Adrenal gland (tissue), 12 donors: ENCODE data around the gene CDK9. TPM values are rescaled to one million over a fixed set of nuclear protein-coding genes. Genes with fewer than 3 reads are reported as not detected.
"Not testable (repeated sequence)": the region's sequence is repeated elsewhere in the genome, so short reads cannot be mapped to it uniquely, and the experiment has no call there.

Experiments
- DNase-seq, 7 donors: peaks; one replicate each; pipeline ENCODE4 v3.0.0-alpha.2; 2019 to 2020
- H3K27ac ChIP-seq, 5 donors: fragments of 200-600 bp; sonication (generic) in 4 of 5; 1 replicate in 3 of 5; 2 replicates in 2 of 5; pipeline versions ENCODE4 v1.5.1 to v1.8.0; 2016 to 2020; ENCODE audit warnings: mild to moderate bottlenecking in 1 of 5
- H3K27me3 ChIP-seq: fragments of 200-600 bp; 2 replicates; pipeline ENCODE4 v1.8.0; 2021
- H3K36me3 ChIP-seq, 2 donors: fragments of 200-600 bp; replicated peaks in 1 of 2; 1 replicate in 1 of 2; 2 replicates in 1 of 2; pipeline versions ENCODE4 v1.5.1 to v1.8.0; 2018 to 2022
- H3K4me1 ChIP-seq, 2 donors: fragments of 200-600 bp; replicated peaks in 1 of 2; 1 replicate in 1 of 2; 2 replicates in 1 of 2; pipeline versions ENCODE4 v1.5.1 to v1.8.0; 2018 to 2021
- H3K4me3 ChIP-seq, 4 donors: fragments of 200-600 bp; sonication (generic) in 3 of 4; one replicate each; pipeline ENCODE4 v1.5.1; 2016 to 2018
- H3K9me3 ChIP-seq, 3 donors: fragments of 200-600 bp; sonication (generic) in 1 of 3; replicated peaks in 1 of 3; 1 replicate in 2 of 3; 2 replicates in 1 of 3; pipeline versions ENCODE4 v1.5.1 to v1.8.0; 2016 to 2021
- POLR2A ChIP-seq, 2 donors: fragments of 450-650 bp; IDR thresholded peaks; one replicate each; pipeline ENCODE4 v1.6.1; 2017; ENCODE audit warnings: antibody characterized with exemption in 2 of 2, mild to moderate bottlenecking in 2 of 2, moderate library complexity in 1 of 2
- WGBS, 4 donors: extraction: QIAGEN DNeasy Blood & Tissue Kit in 2 of 4; methylation state at CpG; one replicate each; pipeline versions ENCODE4 v1.1.5 to v1.1.7; 2013 to 2017; 5-methylcytosine and 5-hydroxymethylcytosine counted together
- intact Hi-C, 2 donors: fragments of 100-400 bp; cut with DNase I; formaldehyde crosslinking; loops; one replicate each; pipeline versions ENCODE4 v1.14.1 to v1.15.0; 2022 to 2023
- polyA plus RNA-seq, 3 donors: library from polyadenylated mRNA; stranded (reverse); fragments of 200-250 nt in 2 of 3; fragments of 350-450 nt in 1 of 3; fragmentation: Illumina TruSeq in 1 of 3; extraction: RNeasy Lipid Tissue Mini Kit (QIAGEN cat#74804) in 1 of 3; gene quantifications; one replicate each; pipeline ENCODE4 v1.2.3, GENCODE V29; 2013 to 2014
- total RNA-seq, 9 donors: library from RNA; depleted of rRNA in 4 of 9; stranded (reverse); fragments of >200 nt in 4 of 9; fragments of 120-200 nt in 1 of 9; fragmentation: NEBNext Ultra II Directional in 1 of 9; extraction: Animal tissue kit (Norgen Biotek cat#: 25700) in 1 of 9; gene quantifications; one replicate each; pipeline versions ENCODE4 v1.1.0 to v1.2.4, GENCODE V29; 2013 to 2023
- TF ChIP-seq, protein P1 (sequence below), 6 experiments: fragments of 450-650 bp in 4 of 6; fragments of 200-600 bp in 2 of 6; sonication (generic) in 1 of 6; IDR thresholded peaks; 1 replicate in 5 of 6; 2 replicates in 1 of 6; pipeline versions ENCODE4 v1.5.1 to v1.8.0; 2016 to 2021; ENCODE audit warnings: antibody characterized with exemption in 6 of 6, mild to moderate bottlenecking in 2 of 6, moderate library complexity in 1 of 6
- donor health status: healthy with polysubstance abuse.
- donor health status: Bipolar disorder and iron deficiency.
- donor health status: DM: yes; HTN: yes; CAD: no.
- donor health status: DM: no; HTN: no; CAD: no.
- donor health status: DM: no; HTN: no; CAD: no.
- donor health status: DM: yes; HTN: yes; CAD: no.

Gene CDK9
- total and polyA plus RNA-seq, 12 donors, result 41.0 to 238 (median 117) TPM

DNA sequence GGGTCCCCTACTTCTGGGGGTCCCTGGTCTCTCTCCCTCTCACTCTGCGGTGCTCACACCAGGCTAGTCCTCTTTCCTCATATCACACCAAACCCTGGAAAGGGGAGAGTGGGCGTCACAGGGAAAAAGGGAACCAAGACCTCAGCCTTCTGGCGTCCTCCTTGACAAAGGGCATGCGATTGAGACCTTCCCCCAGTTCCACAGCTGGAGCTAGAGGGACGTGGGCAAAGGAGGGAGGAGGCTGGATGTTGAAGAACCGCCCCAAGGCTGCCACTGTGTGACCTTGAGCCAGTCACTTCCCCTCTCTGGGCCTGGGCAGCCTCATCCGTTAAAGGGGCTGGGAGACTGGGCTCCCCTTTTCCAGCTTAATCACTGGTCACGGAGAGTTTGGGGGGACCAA lies 32.2 kb upstream of the CDK9 start:
- intact Hi-C loops, result no loop called here
- no peak for TF ChIP-seq POLR2A (IDR thresholded peaks at IDR 0.05)
- TF ChIP-seq, protein P1, sequence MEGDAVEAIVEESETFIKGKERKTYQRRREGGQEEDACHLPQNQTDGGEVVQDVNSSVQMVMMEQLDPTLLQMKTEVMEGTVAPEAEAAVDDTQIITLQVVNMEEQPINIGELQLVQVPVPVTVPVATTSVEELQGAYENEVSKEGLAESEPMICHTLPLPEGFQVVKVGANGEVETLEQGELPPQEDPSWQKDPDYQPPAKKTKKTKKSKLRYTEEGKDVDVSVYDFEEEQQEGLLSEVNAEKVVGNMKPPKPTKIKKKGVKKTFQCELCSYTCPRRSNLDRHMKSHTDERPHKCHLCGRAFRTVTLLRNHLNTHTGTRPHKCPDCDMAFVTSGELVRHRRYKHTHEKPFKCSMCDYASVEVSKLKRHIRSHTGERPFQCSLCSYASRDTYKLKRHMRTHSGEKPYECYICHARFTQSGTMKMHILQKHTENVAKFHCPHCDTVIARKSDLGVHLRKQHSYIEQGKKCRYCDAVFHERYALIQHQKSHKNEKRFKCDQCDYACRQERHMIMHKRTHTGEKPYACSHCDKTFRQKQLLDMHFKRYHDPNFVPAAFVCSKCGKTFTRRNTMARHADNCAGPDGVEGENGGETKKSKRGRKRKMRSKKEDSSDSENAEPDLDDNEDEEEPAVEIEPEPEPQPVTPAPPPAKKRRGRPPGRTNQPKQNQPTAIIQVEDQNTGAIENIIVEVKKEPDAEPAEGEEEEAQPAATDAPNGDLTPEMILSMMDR (IDR thresholded peaks at IDR 0.05), result no peak
- no peak for DNase-seq
- H3K9me3 ChIP-seq, result no peaks in the 10 kb centered on the region
- no peaks in the 10 kb centered on the region for H3K4me1 ChIP-seq
- peaks cover 25% of the 10 kb centered on the region for H3K27me3 ChIP-seq
- H3K4me3 ChIP-seq, result no peak overlapping the region
- whole genome bisulfite sequencing, 4 donors, result 46 to 63% (median 54%) methylated on average over 7 to 8 of the region's 8 CpGs
- peak overlapping the region in 1 of 5 donors; percentile 56 for H3K27ac ChIP-seq
- peaks cover 0 to 4% of the 10 kb centered on the region in 2 donors for H3K36me3 ChIP-seq

DNA sequence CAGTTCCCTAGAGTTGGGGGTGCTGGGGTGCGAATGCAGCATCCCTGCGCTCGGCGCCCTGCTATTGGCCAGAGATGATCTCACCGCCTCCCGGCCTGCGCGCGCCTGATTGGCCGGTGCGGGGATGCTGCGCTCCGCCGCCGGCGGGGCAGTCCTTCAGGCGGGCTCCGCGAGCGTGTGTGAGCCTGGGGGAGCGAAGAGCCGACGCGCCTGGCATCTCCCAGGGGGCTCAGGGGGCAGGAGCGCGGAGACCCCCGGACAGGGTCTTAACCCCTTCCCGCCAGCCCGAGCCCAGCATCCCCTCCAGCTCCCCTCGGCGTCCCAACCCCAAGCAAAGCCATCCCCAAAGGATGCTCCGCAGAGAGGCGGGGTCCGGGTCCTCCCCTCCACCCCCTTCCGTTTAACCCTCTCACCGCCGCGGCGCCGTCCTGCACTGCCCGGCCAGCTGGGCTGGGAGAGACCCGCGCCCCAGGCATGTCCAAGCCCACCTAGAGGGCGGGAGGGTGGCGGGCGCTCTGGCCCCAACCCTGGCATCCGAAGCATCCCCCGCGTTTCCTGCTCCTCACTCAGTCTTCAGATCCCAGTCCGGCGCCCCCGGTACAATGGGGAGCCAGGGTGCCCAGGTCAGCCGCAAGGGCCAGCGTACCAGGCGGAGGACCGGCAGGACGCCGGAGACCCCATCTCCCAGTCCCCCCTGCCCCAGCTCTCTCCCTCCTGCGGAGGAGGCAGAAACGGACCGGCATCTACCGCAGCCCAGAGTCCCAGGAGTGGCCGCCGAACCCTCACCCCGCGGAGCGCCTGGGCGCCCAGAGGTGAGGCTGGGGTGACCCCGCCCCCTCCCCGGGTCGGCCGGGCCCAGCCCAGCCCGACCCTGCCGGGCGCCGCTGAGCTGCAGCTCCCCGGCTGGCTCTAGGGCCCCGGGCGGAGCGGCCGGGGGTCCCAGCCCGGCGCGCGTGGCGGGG lies 31.5 kb upstream of the CDK9 start:
- WGBS, 4 donors, result 14 to 47% (median 33%) methylated on average over 21 to 86 of the region's 86 CpGs
- no peaks in the 10 kb centered on the region for H3K4me1 ChIP-seq
- DNase-seq, result no peak
- H3K9me3 ChIP-seq, result no peaks in the 10 kb centered on the region
- H3K4me3 ChIP-seq, result peak overlapping the region in 1 of 4 donors; percentile 26
- peaks cover 30% of the 10 kb centered on the region for H3K27me3 ChIP-seq
- intact Hi-C loops, result no loop called here
- H3K27ac ChIP-seq, result peak overlapping the region in 2 of 5 donors; percentile 29 to 56
- TF ChIP-seq POLR2A (IDR thresholded peaks at IDR 0.05), result no peak
- TF ChIP-seq, protein P1 (IDR thresholded peaks at IDR 0.05), result no peak
- H3K36me3 ChIP-seq, result no peaks in the 10 kb centered on the region

DNA sequence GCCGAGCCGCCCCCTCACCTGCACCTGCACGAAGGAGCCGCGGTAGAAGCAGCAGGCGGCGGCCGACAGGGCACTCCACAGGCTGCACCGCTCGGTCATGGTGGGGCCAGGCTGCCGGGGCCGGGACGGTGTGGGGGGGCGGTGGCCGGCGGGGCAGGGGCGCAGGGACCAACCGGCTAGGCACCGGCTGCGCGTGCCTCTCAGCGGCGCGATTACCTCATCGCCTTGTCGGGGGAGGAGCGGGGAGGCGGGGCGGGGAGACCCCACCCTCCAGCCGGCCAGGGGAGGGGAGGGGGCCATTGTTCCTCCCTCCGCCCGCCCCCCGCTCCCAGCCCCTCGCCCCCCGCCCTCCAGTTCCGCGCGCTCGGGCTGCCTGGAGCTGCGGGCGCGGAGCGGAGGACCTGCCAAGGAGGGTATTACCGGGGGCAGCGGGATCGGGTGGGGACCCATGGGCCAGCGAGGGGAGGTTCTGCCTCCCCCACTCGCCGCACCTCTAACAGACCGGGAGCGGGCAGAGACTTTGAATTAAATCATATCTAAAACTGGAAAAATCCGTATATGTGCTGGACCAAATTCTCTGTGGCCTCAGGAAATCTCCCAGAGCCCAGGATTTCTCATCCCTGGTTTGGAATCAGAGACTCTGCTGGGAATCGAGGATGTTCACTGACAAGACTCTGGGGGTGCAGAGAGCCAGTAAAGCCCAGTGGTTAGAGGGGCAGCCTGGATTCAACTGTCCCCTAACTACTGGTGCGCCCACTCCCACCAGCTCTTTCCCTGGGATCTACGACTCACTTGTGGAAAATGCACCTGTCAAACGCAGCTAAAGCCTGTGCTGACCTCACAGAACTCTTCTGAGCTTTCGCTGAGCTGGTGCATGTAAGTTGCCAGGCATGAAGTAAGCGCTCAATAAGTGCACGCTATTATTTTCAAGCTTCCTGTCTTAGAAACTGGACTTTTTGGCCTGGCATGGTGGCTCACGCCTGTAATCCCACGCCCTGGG lies 30.5 kb upstream of the CDK9 start:
- Histone ChIP-seq H3K4me1 (no peaks in the 10 kb centered on the region), H3K27ac (peak overlapping the region in 2 of 5 donors; percentile 29 to 56), H3K27me3 (peaks cover 30% of the 10 kb centered on the region), H3K36me3 (no peaks in the 10 kb centered on the region), H3K9me3 (no peaks in the 10 kb centered on the region), H3K4me3 (peak overlapping the region in 1 of 4 donors; percentile 26)
- TF ChIP-seq, protein P1 (IDR thresholded peaks at IDR 0.05), result no peak
- no peak for TF ChIP-seq POLR2A (IDR thresholded peaks at IDR 0.05)
- intact Hi-C loops, result no loop called here
- 31 to 49% (median 39%) methylated on average over 9 to 60 of the region's 61 CpGs for WGBS, 4 donors
- DNase-seq, result no peak

DNA sequence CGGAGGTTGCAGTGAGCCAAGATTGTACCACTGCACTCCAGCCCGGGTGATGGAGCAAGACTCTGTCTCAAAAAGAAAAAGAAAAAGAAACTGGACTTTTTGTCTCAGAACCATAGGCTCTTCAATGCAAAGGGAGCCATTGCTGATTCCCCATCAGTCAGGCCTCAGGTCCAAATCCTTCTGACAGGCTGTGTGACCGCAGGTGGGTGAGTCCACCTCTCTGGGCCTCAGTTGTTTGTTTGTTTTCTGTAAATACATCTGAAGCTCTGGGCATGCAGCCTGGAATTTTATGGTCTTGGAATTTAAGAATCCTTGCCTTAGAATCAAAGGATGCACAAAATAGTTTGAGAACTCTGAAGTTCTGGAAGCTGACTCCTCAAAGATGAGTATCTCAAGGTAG lies 29.6 kb upstream of the CDK9 start:
- intact Hi-C loops, result no loop called here
- H3K27ac ChIP-seq, result no peak overlapping the region
- no peaks in the 10 kb centered on the region for H3K9me3 ChIP-seq
- no peak overlapping the region for H3K4me3 ChIP-seq
- H3K4me1 ChIP-seq, result no peaks in the 10 kb centered on the region
- TF ChIP-seq, protein P1 (IDR thresholded peaks at IDR 0.05), result no peak
- no peak for TF ChIP-seq POLR2A (IDR thresholded peaks at IDR 0.05)
- no peaks in the 10 kb centered on the region for H3K36me3 ChIP-seq
- 88 to 100% (median 92%) methylated on average over 3 of the region's 3 CpGs for WGBS, 4 donors
- DNase-seq, result no peak
- peaks cover 30% of the 10 kb centered on the region for H3K27me3 ChIP-seq

DNA sequence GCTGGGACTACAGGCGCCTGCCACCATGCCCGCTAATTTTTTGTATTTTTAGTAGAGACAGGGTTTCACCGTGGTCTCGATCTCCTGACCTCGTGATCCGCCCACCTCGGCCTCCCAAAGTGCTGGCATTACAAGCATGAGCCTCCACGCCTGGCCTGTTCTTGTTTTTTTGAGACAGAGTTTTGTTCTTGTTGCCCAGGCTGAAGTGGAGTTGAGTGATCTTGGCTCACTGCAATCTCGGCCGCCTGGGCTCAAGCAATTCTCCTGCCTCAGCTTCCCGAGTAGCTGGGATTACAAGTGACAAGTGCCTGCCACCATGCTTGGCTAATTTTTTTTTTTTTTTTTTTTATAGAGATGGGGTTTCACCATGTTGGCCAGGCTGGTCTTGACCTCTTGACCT lies 29.1 kb upstream of the CDK9 start:
- peaks cover 30% of the 10 kb centered on the region for H3K27me3 ChIP-seq
- H3K27ac ChIP-seq, DNase-seq, H3K9me3 ChIP-seq, intact Hi-C loops, H3K36me3 ChIP-seq, H3K4me1 ChIP-seq, H3K4me3 ChIP-seq: not testable (repeated sequence)
- 76 to 80% (median 80%) methylated on average over 11 of the region's 11 CpGs for WGBS, 4 donors
